Upper lobe of left lung (tissue), 6 donors: ENCODE data around the gene RPUSD4. TPM values are rescaled to one million over a fixed set of nuclear protein-coding genes. Genes with fewer than 3 reads are reported as not detected.
A peak's percentile ranks its signal among the peaks of the same experiment; 100 is the strongest.

Experiments used
- ATAC-seq, 2 donors: fragments of 200-7000 bp; cut with Tn5 transposase; one replicate each; pipeline ENCODE4 v1.9.1; 2022; ENCODE audit warnings: mild to moderate bottlenecking in 2 of 2, moderate library complexity in 2 of 2; ENCODE audit not compliant: low FRiP score in 2 of 2
- DNase-seq, 2 donors: peaks; one replicate each; pipeline ENCODE4 v3.0.0-alpha.2; 2019 to 2020
- H3K27ac ChIP-seq, 4 donors: fragments of 200-600 bp; sonication (generic); one replicate each; pipeline ENCODE4 v1.5.1; 2016 to 2019
- H3K27me3 ChIP-seq, 4 donors: fragments of 200-600 bp; sonication (generic); one replicate each; pipeline ENCODE4 v1.5.1; 2017 to 2019
- H3K36me3 ChIP-seq, 4 donors: fragments of 200-600 bp; sonication (generic); one replicate each; pipeline ENCODE4 v1.5.1; 2016 to 2019
- H3K4me1 ChIP-seq, 4 donors: fragments of 200-600 bp; sonication (generic); one replicate each; pipeline ENCODE4 v1.5.1; 2018 to 2019
- H3K4me3 ChIP-seq, 4 donors: fragments of 200-600 bp; sonication (generic); one replicate each; pipeline ENCODE4 v1.5.1; 2017 to 2019; ENCODE audit warnings: mild to moderate bottlenecking in 2 of 4, moderate library complexity in 1 of 4
- H3K9me3 ChIP-seq, 4 donors: fragments of 200-600 bp; sonication (generic); one replicate each; pipeline ENCODE4 v1.5.1; 2018 to 2019
- EP300 ChIP-seq, 4 donors: sonication (generic); formaldehyde crosslinking; IDR thresholded peaks; one replicate each; pipeline ENCODE4 v1.5.1; 2017; ENCODE audit warnings: antibody characterized with exemption in 4 of 4, control low read depth in 2 of 4
- POLR2A ChIP-seq, 4 donors: fragments of 450-650 bp; IDR thresholded peaks; one replicate each; pipeline ENCODE4 v1.5.1; 2016 to 2017; ENCODE audit warnings: antibody characterized with exemption in 4 of 4, mild to moderate bottlenecking in 2 of 4
- POLR2AphosphoS5 ChIP-seq, 2 donors: sonication (generic); formaldehyde crosslinking; IDR thresholded peaks; one replicate each; pipeline ENCODE4 v1.5.1; 2017; ENCODE audit warnings: antibody characterized with exemption in 2 of 2
- WGBS, 2 donors: methylation state at CpG; one replicate each; pipeline ENCODE4 v1.1.5; 2017 to 2018; 5-methylcytosine and 5-hydroxymethylcytosine counted together
- total RNA-seq, 6 donors: library from RNA; depleted of rRNA in 4 of 6; stranded (reverse); fragments of >200 nt in 4 of 6; gene quantifications; one replicate each; pipeline versions ENCODE4 v1.1.0 to v1.2.1, GENCODE V29; 2016 to 2021
- TF ChIP-seq, protein P1 (sequence below), 6 experiments: fragments of 450-650 bp in 4 of 6; fragments of 200-600 bp in 2 of 6; sonication (generic) in 2 of 6; IDR thresholded peaks; one replicate each; pipeline ENCODE4 v1.5.1; 2016 to 2019; ENCODE audit warnings: antibody characterized with exemption in 6 of 6
- donor health status: DM: no; HTN: no; CAD: no; lungs with moderate emphysema.
- donor health status: DM: no; HTN: yes; CAD: no; lungs with severe emphysema.

Gene RPUSD4
- total RNA-seq, 6 donors from 2014 or later: 13.7 to 32.5 (median 20.5) TPM

DNA sequence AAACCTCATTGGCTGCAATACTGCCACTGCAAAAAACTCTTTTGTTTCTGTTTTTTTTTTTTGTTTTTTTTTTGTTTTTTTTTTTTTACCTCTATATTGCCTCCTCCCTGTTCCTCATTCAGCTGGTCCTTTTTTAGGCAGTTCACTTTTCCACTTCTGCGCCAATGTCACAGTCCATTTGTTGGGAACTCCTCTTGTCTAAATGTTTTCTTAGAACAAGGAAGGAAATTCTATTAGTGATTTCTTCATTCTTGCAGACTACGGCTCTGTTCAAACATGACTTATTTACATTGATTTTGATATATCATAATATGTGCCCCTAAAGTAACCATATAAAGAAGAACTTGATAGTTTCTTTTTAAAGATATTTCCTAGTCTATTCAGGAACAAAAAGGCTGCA, 3.0 kb upstream of the RPUSD4 start:
- H3K4me1 ChIP-seq: peaks cover 23 to 56% (median 38%) of the 10 kb centered on the region in 4 donors
- H3K27ac ChIP-seq: peak overlapping the region in 2 of 4 donors; percentile 25 to 28
- peak in 1 of 2 donors; percentile 37 for DNase-seq
- ATAC-seq: no peak
- TF ChIP-seq POLR2AphosphoS5 (IDR thresholded peaks at IDR 0.05): no peak
- H3K9me3 ChIP-seq: no peaks in the 10 kb centered on the region
- no peak overlapping the region for H3K4me3 ChIP-seq
- peaks cover 0 to 5% (median 2%) of the 10 kb centered on the region in 4 donors for H3K36me3 ChIP-seq
- H3K27me3 ChIP-seq: no peaks in the 10 kb centered on the region
- WGBS, 2 donors: 28 to 39% methylated on average over 2 of the region's 2 CpGs

DNA sequence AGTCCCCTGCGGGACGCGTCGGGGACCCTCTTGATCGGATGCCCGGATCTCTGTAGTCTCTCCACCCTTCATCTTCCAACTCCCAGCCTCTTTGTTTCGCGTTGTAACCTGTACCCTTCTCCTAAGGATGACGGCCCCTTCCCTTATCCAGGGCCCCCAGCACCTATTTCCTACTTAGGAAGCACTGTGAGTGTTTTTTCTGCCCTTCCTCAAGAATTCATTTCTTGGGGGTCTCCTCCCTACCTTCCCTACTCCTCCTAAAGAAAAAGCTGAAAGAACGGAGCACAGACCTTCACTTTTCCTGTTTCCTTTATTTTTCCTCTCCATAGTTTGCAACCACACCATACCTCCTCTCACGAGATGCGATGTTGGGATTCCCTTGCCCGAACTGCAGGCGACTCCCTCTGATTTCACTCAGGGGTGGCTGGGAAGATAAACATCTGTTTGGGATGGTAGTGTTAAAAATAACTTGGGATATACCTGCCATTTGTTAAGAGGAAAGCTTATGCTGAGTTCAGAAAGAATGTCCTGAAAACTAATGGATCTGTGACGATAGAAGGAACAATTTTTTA, 725 bp upstream of the RPUSD4 start:
- H3K36me3 ChIP-seq: peaks cover 0 to 27% (median 10%) of the 10 kb centered on the region in 4 donors
- TF ChIP-seq POLR2A (IDR thresholded peaks at IDR 0.05): no peak
- no peak for TF ChIP-seq EP300 (IDR thresholded peaks at IDR 0.05)
- no peak for TF ChIP-seq POLR2AphosphoS5 (IDR thresholded peaks at IDR 0.05)
- TF ChIP-seq, protein P1, sequence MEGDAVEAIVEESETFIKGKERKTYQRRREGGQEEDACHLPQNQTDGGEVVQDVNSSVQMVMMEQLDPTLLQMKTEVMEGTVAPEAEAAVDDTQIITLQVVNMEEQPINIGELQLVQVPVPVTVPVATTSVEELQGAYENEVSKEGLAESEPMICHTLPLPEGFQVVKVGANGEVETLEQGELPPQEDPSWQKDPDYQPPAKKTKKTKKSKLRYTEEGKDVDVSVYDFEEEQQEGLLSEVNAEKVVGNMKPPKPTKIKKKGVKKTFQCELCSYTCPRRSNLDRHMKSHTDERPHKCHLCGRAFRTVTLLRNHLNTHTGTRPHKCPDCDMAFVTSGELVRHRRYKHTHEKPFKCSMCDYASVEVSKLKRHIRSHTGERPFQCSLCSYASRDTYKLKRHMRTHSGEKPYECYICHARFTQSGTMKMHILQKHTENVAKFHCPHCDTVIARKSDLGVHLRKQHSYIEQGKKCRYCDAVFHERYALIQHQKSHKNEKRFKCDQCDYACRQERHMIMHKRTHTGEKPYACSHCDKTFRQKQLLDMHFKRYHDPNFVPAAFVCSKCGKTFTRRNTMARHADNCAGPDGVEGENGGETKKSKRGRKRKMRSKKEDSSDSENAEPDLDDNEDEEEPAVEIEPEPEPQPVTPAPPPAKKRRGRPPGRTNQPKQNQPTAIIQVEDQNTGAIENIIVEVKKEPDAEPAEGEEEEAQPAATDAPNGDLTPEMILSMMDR (IDR thresholded peaks at IDR 0.05): no peak
- ATAC-seq (no peak), DNase-seq (no peak)
- H3K4me3 ChIP-seq: peak overlapping the region; percentile 82 to 91 (median 86)
- no peaks in the 10 kb centered on the region for H3K9me3 ChIP-seq
- peaks cover 23 to 45% (median 35%) of the 10 kb centered on the region in 4 donors for H3K4me1 ChIP-seq
- 1 to 3% methylated on average over 15 of the region's 15 CpGs for WGBS, 2 donors
- H3K27ac ChIP-seq: peak overlapping the region; percentile 12 to 77 (median 63)
- no peaks in the 10 kb centered on the region for H3K27me3 ChIP-seq

DNA sequence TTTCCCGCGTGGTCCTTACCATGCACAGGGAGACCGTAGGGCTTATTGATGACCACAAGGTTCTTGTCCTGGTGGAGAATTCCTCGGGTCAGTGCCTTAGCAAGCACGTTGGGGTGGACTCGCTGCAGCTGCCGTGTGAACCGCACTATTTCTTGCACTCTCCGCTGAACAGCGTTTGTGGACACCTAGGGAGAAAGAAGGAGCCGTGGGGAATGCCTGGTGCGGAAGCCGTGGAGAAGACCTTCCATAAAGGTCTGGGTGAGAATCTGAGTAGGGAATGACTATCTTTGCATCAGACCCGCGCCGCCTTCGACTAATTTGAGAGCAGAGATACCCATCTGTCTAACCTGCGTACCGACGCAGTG, 597 bp downstream of the RPUSD4 start:
- peaks cover 23 to 38% (median 35%) of the 10 kb centered on the region in 4 donors for H3K4me1 ChIP-seq
- 4 to 7% methylated on average over 17 to 20 of the region's 20 CpGs for WGBS, 2 donors
- no peak for ATAC-seq

DNA sequence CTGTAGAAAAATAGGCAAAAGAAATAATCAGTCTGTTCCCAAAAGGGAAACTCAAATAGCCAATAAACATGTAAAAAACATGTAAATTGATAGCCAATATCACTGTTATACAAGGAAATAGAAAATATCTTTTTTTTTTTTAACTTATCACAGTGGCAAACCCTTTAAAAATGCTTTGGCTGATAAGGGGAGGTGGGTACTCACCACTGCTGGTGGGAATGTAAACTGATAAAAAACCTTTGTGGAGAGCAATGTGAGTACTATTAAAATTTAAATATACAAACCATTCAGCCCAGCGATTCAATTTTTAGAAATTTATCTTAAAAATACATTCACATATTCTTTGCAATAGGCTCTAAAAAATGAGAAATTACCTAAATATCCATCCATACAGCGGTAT, 3.6 kb downstream of the RPUSD4 start:
- ATAC-seq: no peak
- Histone ChIP-seq H3K9me3 (no peaks in the 10 kb centered on the region), H3K27me3 (no peaks in the 10 kb centered on the region), H3K36me3 (peaks cover 24 to 70% (median 41%) of the 10 kb centered on the region in 4 donors), H3K27ac (no peak overlapping the region), H3K4me3 (no peak overlapping the region), H3K4me1 (peaks cover 12 to 21% (median 15%) of the 10 kb centered on the region in 4 donors)
- DNase-seq: no peak
- WGBS, 2 donors: 93 to 95% methylated on average over 2 of the region's 2 CpGs
- TF ChIP-seq POLR2AphosphoS5 (IDR thresholded peaks at IDR 0.05) (no peak), EP300 (IDR thresholded peaks at IDR 0.05) (no peak), POLR2A (IDR thresholded peaks at IDR 0.05) (no peak)
- TF ChIP-seq, protein P1 (IDR thresholded peaks at IDR 0.05): no peak

More for the DNA sequence above, 597 bp downstream of the RPUSD4 start:
- peak overlapping the region; percentile 82 to 91 (median 86) for H3K4me3 ChIP-seq
- no peak for TF ChIP-seq POLR2AphosphoS5 (IDR thresholded peaks at IDR 0.05)
- no peak for TF ChIP-seq EP300 (IDR thresholded peaks at IDR 0.05)
- no peak for TF ChIP-seq POLR2A (IDR thresholded peaks at IDR 0.05)
- TF ChIP-seq, protein P1 (IDR thresholded peaks at IDR 0.05): no peak
- no peaks in the 10 kb centered on the region for H3K27me3 ChIP-seq
- H3K9me3 ChIP-seq: no peaks in the 10 kb centered on the region
- H3K27ac ChIP-seq: peak overlapping the region; percentile 51 to 77 (median 60)
- H3K36me3 ChIP-seq: peaks cover 3 to 40% (median 15%) of the 10 kb centered on the region in 4 donors
- DNase-seq: no peak

DNA sequence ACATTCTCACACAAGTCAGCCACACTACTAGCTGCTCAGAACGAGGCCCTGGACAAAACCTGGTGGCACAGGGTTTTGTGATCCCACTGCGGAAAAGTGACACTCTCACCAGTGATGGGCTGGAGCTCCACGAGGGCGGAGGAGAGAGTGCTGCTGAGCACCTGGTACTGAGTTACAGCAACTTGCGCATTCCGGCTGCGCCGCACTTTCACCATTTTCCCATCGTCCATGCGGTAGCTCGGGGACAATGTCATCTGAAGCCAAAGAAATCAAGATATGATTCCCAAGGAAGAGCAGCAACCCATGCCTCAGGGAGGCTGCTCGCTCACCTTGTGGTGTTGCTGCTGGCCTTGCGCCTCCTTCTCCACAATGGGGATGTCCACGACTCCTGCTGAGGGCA, 6.1 kb downstream of the RPUSD4 start:
- Histone ChIP-seq H3K27ac (no peak overlapping the region), H3K36me3 (peaks cover 32 to 95% (median 58%) of the 10 kb centered on the region in 4 donors), H3K27me3 (no peaks in the 10 kb centered on the region), H3K9me3 (no peaks in the 10 kb centered on the region), H3K4me3 (no peak overlapping the region), H3K4me1 (peaks cover 0 to 4% (median under 1%) of the 10 kb centered on the region in 4 donors)
- 96 to 97% methylated on average over 14 of the region's 14 CpGs for WGBS, 2 donors
- ATAC-seq (no peak), DNase-seq (no peak)
- TF ChIP-seq EP300 (IDR thresholded peaks at IDR 0.05) (no peak), POLR2A (IDR thresholded peaks at IDR 0.05) (no peak), POLR2AphosphoS5 (IDR thresholded peaks at IDR 0.05) (no peak)
- TF ChIP-seq, protein P1 (IDR thresholded peaks at IDR 0.05): no peak
